Panc1 (cell line): ENCODE results near the gene BCR.

Experiments used
- SIN3A ChIP-seq: IDR thresholded peaks from 2 replicates; pipeline ENCODE4 v1.6.1; 2012; ENCODE audit warnings: low read depth, mild to moderate bottlenecking, low read length, moderate library complexity, borderline replicate concordance; ENCODE audit not compliant: insufficient read depth
- TCF7L2 ChIP-seq: IDR thresholded peaks from 2 replicates; pipeline ENCODE4 v1.6.1; 2011; ENCODE audit warnings: mild to moderate bottlenecking, low read depth, low read length, inconsistent platforms
- TF ChIP-seq, protein P1 (sequence below): fragments of 450-650 bp; IDR thresholded peaks from 2 replicates; pipeline ENCODE4 v1.5.1; 2017; ENCODE audit warnings: mild to moderate bottlenecking

GRCh38 chr22:23184764-23185113 is 4.4 kb downstream of the BCR start:
- TF ChIP-seq, protein P1, sequence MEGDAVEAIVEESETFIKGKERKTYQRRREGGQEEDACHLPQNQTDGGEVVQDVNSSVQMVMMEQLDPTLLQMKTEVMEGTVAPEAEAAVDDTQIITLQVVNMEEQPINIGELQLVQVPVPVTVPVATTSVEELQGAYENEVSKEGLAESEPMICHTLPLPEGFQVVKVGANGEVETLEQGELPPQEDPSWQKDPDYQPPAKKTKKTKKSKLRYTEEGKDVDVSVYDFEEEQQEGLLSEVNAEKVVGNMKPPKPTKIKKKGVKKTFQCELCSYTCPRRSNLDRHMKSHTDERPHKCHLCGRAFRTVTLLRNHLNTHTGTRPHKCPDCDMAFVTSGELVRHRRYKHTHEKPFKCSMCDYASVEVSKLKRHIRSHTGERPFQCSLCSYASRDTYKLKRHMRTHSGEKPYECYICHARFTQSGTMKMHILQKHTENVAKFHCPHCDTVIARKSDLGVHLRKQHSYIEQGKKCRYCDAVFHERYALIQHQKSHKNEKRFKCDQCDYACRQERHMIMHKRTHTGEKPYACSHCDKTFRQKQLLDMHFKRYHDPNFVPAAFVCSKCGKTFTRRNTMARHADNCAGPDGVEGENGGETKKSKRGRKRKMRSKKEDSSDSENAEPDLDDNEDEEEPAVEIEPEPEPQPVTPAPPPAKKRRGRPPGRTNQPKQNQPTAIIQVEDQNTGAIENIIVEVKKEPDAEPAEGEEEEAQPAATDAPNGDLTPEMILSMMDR = no peak
- TF ChIP-seq TCF7L2 (no peak), SIN3A (no peak)
